HG03039 (cell line): ENCODE data around the gene POLRMT.
"Not testable (repeated sequence)": the region's sequence is repeated elsewhere in the genome, so short reads cannot be mapped to it uniquely, and the experiment has no call there.

ENCODE experiments used
- ATAC-seq: cut with Tn5 transposase; IDR thresholded peaks from one replicate; pipeline ENCODE4 v1.9.1; 2021; ENCODE audit warnings: mild to moderate bottlenecking, moderate library complexity; ENCODE audit not compliant: unreplicated experiment

The POLRMT gene

GRCh38 chr19:613732-614567 is 19.4 kb downstream of the POLRMT start:
- no peak for ATAC-seq

- no peak for ATAC-seq
Observed at GRCh38 chr19:612941-613340, 20.4 kb downstream of the POLRMT start.

- ATAC-seq = no peak
Observed at GRCh38 chr19:611481-611868, 21.9 kb downstream of the POLRMT start.

GRCh38 chr19:610801-611480 is 22.4 kb downstream of the POLRMT start:
- no peak for ATAC-seq

- no peak for ATAC-seq
Observed at GRCh38 chr19:610071-610800, 23.1 kb downstream of the POLRMT start.

- ATAC-seq = no peak
Observed at GRCh38 chr19:609004-609346, 24.4 kb downstream of the POLRMT start.

- no peak for ATAC-seq
Observed at GRCh38 chr19:608155-609003, 25.0 kb downstream of the POLRMT start.

GRCh38 chr19:607301-608154 is 25.8 kb downstream of the POLRMT start:
- ATAC-seq = no peak

GRCh38 chr19:605061-605971 is 28.0 kb downstream of the POLRMT start:
- not testable (repeated sequence) for ATAC-seq

- no peak for ATAC-seq
Observed at GRCh38 chr19:604355-604754, 29.0 kb downstream of the POLRMT start.

GRCh38 chr19:603779-604178 is 29.6 kb downstream of the POLRMT start:
- not testable (repeated sequence) for ATAC-seq

- not testable (repeated sequence) for ATAC-seq
Observed at GRCh38 chr19:603302-603639, 30.1 kb downstream of the POLRMT start.

- no peak for ATAC-seq
Observed at GRCh38 chr19:602391-603301, 30.7 kb downstream of the POLRMT start.

GRCh38 chr19:601790-602189 is 31.5 kb downstream of the POLRMT start:
- no peak for ATAC-seq

- ATAC-seq = no peak
Observed at GRCh38 chr19:601310-601709, 32.0 kb downstream of the POLRMT start.

GRCh38 chr19:597406-598315 is 35.7 kb downstream of the POLRMT start:
- no peak for ATAC-seq

GRCh38 chr19:596263-596655 is 37.1 kb downstream of the POLRMT start:
- ATAC-seq = no peak
